H1 (cell line): ENCODE results near the gene SMAP1. TPM values are rescaled to one million over a fixed set of nuclear protein-coding genes. Genes with fewer than 3 reads are reported as not detected.

Source experiments
- CTCF ChIA-PET: fragments of 300-600 bp; sonication (Branson Sonifier 250); formaldehyde crosslinking; loops from one replicate; lab custom pipeline; 2021; ENCODE audit not compliant: partially characterized antibody; lab: Charles Lee
- POLR2A ChIA-PET: fragments of 300-600 bp; sonication (Branson Sonifier 250); formaldehyde crosslinking; loops from one replicate; lab custom pipeline; 2021; ENCODE audit warnings: inconsistent platforms; ENCODE audit not compliant: partially characterized antibody; lab: Charles Lee
- DNase-seq, 2 experiments: peaks; one replicate each; pipeline versions ENCODE4 v3.0.0 to v3.0.0-alpha.2; 2010 to 2022; ENCODE audit warnings: low spot score in 2 of 2, low read depth in 1 of 2, mixed read lengths in 1 of 2
- FAIRE-seq: peaks from 2 replicates; lab custom pipeline; 2011; peaks lifted over from hg19 to GRCh38; lab: Jason Lieb, UNC
- H2AFZ ChIP-seq: 2 replicates; pipeline ENCODE4 v1.8.1; 2012; ENCODE audit warnings: low read length, inconsistent platforms
- H2AK5ac ChIP-seq: 2 replicates; pipeline ENCODE4 v1.6.1; 2013; ENCODE audit warnings: low read depth, low read length
- H2BK120ac ChIP-seq: replicated peaks from 2 replicates; pipeline ENCODE3; 2013; ENCODE audit warnings: low read depth, low read length, inconsistent platforms
- H2BK12ac ChIP-seq: 2 replicates; pipeline ENCODE4 v1.6.1; 2013; ENCODE audit warnings: low read depth, low read length
- H2BK15ac ChIP-seq: 2 replicates; pipeline ENCODE4 v1.6.1; 2013; ENCODE audit warnings: low read length
- H2BK20ac ChIP-seq: 2 replicates; pipeline ENCODE4 v1.6.1; 2013; ENCODE audit warnings: low read length
- H2BK5ac ChIP-seq: 2 replicates; pipeline ENCODE4 v1.6.1; 2013; ENCODE audit warnings: low read depth, low read length
- H3K14ac ChIP-seq: 2 replicates; pipeline ENCODE4 v1.6.1; 2013; ENCODE audit warnings: inconsistent platforms; ENCODE audit not compliant: insufficient read length
- H3K18ac ChIP-seq: 2 replicates; pipeline ENCODE4 v1.6.1; 2013; ENCODE audit warnings: low read length; ENCODE audit errors: extremely low read depth
- H3K23ac ChIP-seq: 2 replicates; pipeline ENCODE4 v1.6.1; 2013; ENCODE audit warnings: inconsistent platforms; ENCODE audit not compliant: insufficient read length
- H3K23me2 ChIP-seq: 2 replicates; pipeline ENCODE4 v1.6.1; 2013; ENCODE audit warnings: low read depth, low read length
- H3K27ac ChIP-seq: 2 replicates; pipeline ENCODE4 v1.6.1; 2011; ENCODE audit warnings: low read depth, low read length, inconsistent platforms
- H3K27me3 ChIP-seq, 4 experiments: replicated peaks in 1 of 4; 1 replicate in 1 of 4; 2 replicates in 3 of 4; pipeline versions ENCODE4 v1.6.1 to v1.8.1; 2011 to 2013; ENCODE audit warnings: low read length in 3 of 4, mild to moderate bottlenecking in 3 of 4, inconsistent platforms in 2 of 4, mixed read lengths in 2 of 4, moderate library complexity in 1 of 4; ENCODE audit not compliant: control insufficient read depth in 3 of 4, insufficient read depth in 3 of 4; ENCODE audit errors: extremely low read depth in 1 of 4
- H3K36me3 ChIP-seq, 4 experiments: 2 replicates each; pipeline versions ENCODE4 v1.6.1 to v1.8.1; 2011 to 2013; ENCODE audit warnings: mild to moderate bottlenecking in 4 of 4, low read length in 3 of 4, moderate library complexity in 2 of 4, control low read depth in 1 of 4, inconsistent platforms in 1 of 4; ENCODE audit not compliant: insufficient read depth in 4 of 4, control insufficient read depth in 2 of 4
- H3K4ac ChIP-seq: replicated peaks from 2 replicates; pipeline ENCODE3; 2013; ENCODE audit warnings: low read length, low read depth, mixed read lengths, inconsistent platforms; ENCODE audit not compliant: insufficient read length
- H3K4me1 ChIP-seq, 4 experiments: replicated peaks in 1 of 4; 1 replicate in 1 of 4; 2 replicates in 3 of 4; pipeline versions ENCODE4 v1.6.1 to v1.8.1; 2011 to 2013; ENCODE audit warnings: low read length in 3 of 4, inconsistent platforms in 2 of 4, mixed read lengths in 1 of 4; ENCODE audit not compliant: insufficient read depth in 4 of 4, control insufficient read depth in 3 of 4
- H3K4me2 ChIP-seq, 2 experiments: 2 replicates each; pipeline versions ENCODE4 v1.6.1 to v1.8.1; 2011 to 2013; ENCODE audit warnings: low read depth in 2 of 2, low read length in 2 of 2, control low read depth in 1 of 2, inconsistent platforms in 1 of 2, mild to moderate bottlenecking in 1 of 2; ENCODE audit not compliant: insufficient read depth in 1 of 2
- H3K4me3 ChIP-seq, 4 experiments: fragments of 200-600, 300-600 bp in 1 of 4; sonication (generic), shearing (Covaris generic), sonication (Bioruptor Twin) in 1 of 4; 2 replicates each; pipeline versions ENCODE4 v1.5.1 to v1.8.1; 2011 to 2016; ENCODE audit warnings: low read length in 4 of 4, low read depth in 3 of 4, control low read depth in 2 of 4, inconsistent platforms in 2 of 4, mild to moderate bottlenecking in 2 of 4, mixed read lengths in 1 of 4, moderate library complexity in 1 of 4; ENCODE audit not compliant: insufficient read depth in 2 of 4; ENCODE audit errors: extremely low read depth in 1 of 4
- H3K56ac ChIP-seq: replicated peaks from 2 replicates; pipeline ENCODE3; 2013; ENCODE audit warnings: low read depth, mild to moderate bottlenecking, mixed read lengths, low read length, inconsistent platforms; ENCODE audit not compliant: insufficient read length
- H3K79me1 ChIP-seq: 2 replicates; pipeline ENCODE4 v1.6.1; 2013; ENCODE audit warnings: low read depth, low read length, control low read depth
- H3K79me2 ChIP-seq, 2 experiments: 2 replicates each; pipeline versions ENCODE4 v1.6.1 to v1.8.1; 2012 to 2013; ENCODE audit warnings: low read length in 2 of 2, mild to moderate bottlenecking in 2 of 2, inconsistent platforms in 1 of 2; ENCODE audit not compliant: insufficient read depth in 2 of 2, control insufficient read depth in 1 of 2
- H3K9ac ChIP-seq, 4 experiments: replicated peaks in 1 of 4; 1 replicate in 1 of 4; 2 replicates in 3 of 4; pipeline versions ENCODE4 v1.6.1 to v1.8.1; 2011 to 2013; ENCODE audit warnings: low read depth in 3 of 4, low read length in 3 of 4, control low read depth in 2 of 4, mild to moderate bottlenecking in 2 of 4, moderate library complexity in 2 of 4, inconsistent platforms in 1 of 4; ENCODE audit errors: extremely low read depth in 1 of 4
- H3K9me3 ChIP-seq, 2 experiments: 2 replicates each; pipeline versions ENCODE4 v1.6.1 to v1.8.1; 2012 to 2013; ENCODE audit warnings: mild to moderate bottlenecking in 2 of 2, moderate library complexity in 2 of 2, control low read depth in 1 of 2, inconsistent platforms in 1 of 2, low read depth in 1 of 2, low read length in 1 of 2, mixed read lengths in 1 of 2; ENCODE audit not compliant: insufficient read depth in 2 of 2
- H4K20me1 ChIP-seq, 2 experiments: replicated peaks in 1 of 2; 2 replicates each; pipeline versions ENCODE3 to v1.8.1; 2011 to 2013; ENCODE audit warnings: inconsistent platforms in 2 of 2, low read length in 2 of 2, mild to moderate bottlenecking in 1 of 2; ENCODE audit not compliant: insufficient read depth in 2 of 2, control insufficient read depth in 1 of 2
- H4K5ac ChIP-seq: 2 replicates; pipeline ENCODE4 v1.6.1; 2013; ENCODE audit warnings: low read length, low read depth, mixed read lengths, inconsistent platforms; ENCODE audit not compliant: insufficient read length
- H4K8ac ChIP-seq: 2 replicates; pipeline ENCODE4 v1.8.0; 2013; ENCODE audit warnings: mild to moderate bottlenecking, moderate library complexity, low read length, inconsistent platforms; ENCODE audit not compliant: insufficient read depth; ENCODE audit errors: extremely low read depth
- H4K91ac ChIP-seq: replicated peaks from 2 replicates; pipeline ENCODE3; 2013; ENCODE audit warnings: low read length, mixed read lengths, inconsistent platforms; ENCODE audit not compliant: insufficient read length
- WGBS, 2 experiments: shearing (Covaris generic) in 1 of 2; methylation state at CpG; one replicate each; pipeline versions ENCODE4 v1.1.6 to v1.1.7; 2013 to 2015; ENCODE audit warnings: low lambda C conversion rate in 2 of 2, mixed read lengths in 2 of 2, inconsistent platforms in 1 of 2, low coverage in 1 of 2, missing lambda C conversion rate in 1 of 2; ENCODE audit not compliant: insufficient replicate concordance in 2 of 2, insufficient coverage in 1 of 2, insufficient read length in 1 of 2; ENCODE audit errors: extremely low coverage in 1 of 2, missing lambda C conversion rate in 1 of 2; 5-methylcytosine and 5-hydroxymethylcytosine counted together
- polyA plus RNA-seq, 7 experiments: library from polyadenylated mRNA; depleted of rRNA in 3 of 7; stranded (reverse) in 5 of 7; unstranded in 2 of 7; fragments of >200 nt in 5 of 7; fragments of 200-250 nt in 2 of 7; gene quantifications; 1 replicate in 5 of 7; 2 replicates in 1 of 7; 4 replicates in 1 of 7; pipeline versions ENCODE4 v1.2.1 to v1.2.3, GENCODE V29; 2011 to 2013; ENCODE audit warnings: missing spikeins in 2 of 7, mixed read lengths in 2 of 7
- total RNA-seq: library from RNA; stranded (reverse); fragmentation: NEBNext Ultra II Directional; extraction: Animal tissue kit (Norgen Biotek cat#: 25700); gene quantifications from 2 replicates; pipeline ENCODE4 v1.2.1, GENCODE V29; 2021

Gene SMAP1
- total and polyA plus RNA-seq, 2 of the 8 experiments (the other 6 are each of a cell fraction or from before 2014, with no cell fraction given), result 18.8 to 32.4 TPM

- Histone ChIP-seq H3K23me2 (no peaks in the 10 kb centered on the region; the same call in 1 of the 2 replicates), H2BK120ac (no peak overlapping the region), H3K36me3 (no peaks in the 10 kb centered on the region), H4K5ac (no peak overlapping the region), H3K79me2 (peaks cover 0 to 80% of the 10 kb centered on the region in 2 experiments; a peak in 2 of 4 replicates), H2BK20ac (no peak overlapping the region), H2BK15ac (no peak overlapping the region), H3K56ac (no peak overlapping the region), H3K23ac (no peak overlapping the region), H3K4me2 (no peak overlapping the region; a peak in 1 of 4 replicates), H2AK5ac (peak overlapping the region; percentile 34; the same call in 1 of the 2 replicates), H3K9me3 (no peaks in the 10 kb centered on the region), H3K18ac (no peak overlapping the region), H2BK5ac (no peak overlapping the region; the same call in 1 of the 2 replicates), H3K14ac (no peak overlapping the region), H3K4ac (no peak overlapping the region), H3K79me1 (peaks cover 6% of the 10 kb centered on the region; the same call in 1 of the 2 replicates), H2BK12ac (peak overlapping the region; percentile 72; the same call in 1 of the 2 replicates), H3K27ac (no peak overlapping the region), H4K91ac (no peak overlapping the region), H3K4me1 (peaks cover 0 to 5% (median 2%) of the 10 kb centered on the region in 4 experiments; a peak in 2 of 7 replicates), H3K4me3 (no peak overlapping the region), H4K20me1 (no peaks in the 10 kb centered on the region), H4K8ac (no peak overlapping the region), H3K27me3 (no peaks in the 10 kb centered on the region), H3K9ac (no peak overlapping the region), H2AFZ (no peak overlapping the region)
- FAIRE-seq (no peak), DNase-seq (no peak)
- POLR2A ChIA-PET, result no interaction called here
- CTCF ChIA-PET, result interaction anchor here (0.9 to 2.3 kb wide), 4 partner anchors 13 to 211 kb away, joined by 3 to 17 read pairs (median 6); no protein-coding TSS in a partner anchor
- WGBS, 2 experiments, result 71% methylated on average over 2 of the region's 2 CpGs; no CpG with 5 or more reads in 1 of the 2 experiments
Observed at GRCh38 chr6:70673054-70673453, 5.4 kb downstream of the SMAP1 start.
